Endometrial microvascular endothelial cells (primary cell): ENCODE data around the gene FRAS1. TPM values are rescaled to one million over a fixed set of nuclear protein-coding genes. Genes with fewer than 3 reads are reported as not detected.

Experiments
- in situ Hi-C: cut with HindIII; loops from 2 replicates; pipeline ENCODE4 v1.10.0; 2017; ENCODE audit warnings: low sequenced_read_pairs, low pct_unique_long_range_greater_than_20kb; ENCODE audit errors: inconsistent ontology term
- total RNA-seq: library from RNA; depleted of rRNA; stranded (reverse); fragments of >200 nt; gene quantifications from one replicate; pipeline ENCODE4 v1.2.3, GENCODE V29; 2015; ENCODE audit errors: inconsistent ontology term

FRAS1 gene
- total RNA-seq, 1 donor from 2014 or later: 1.4 TPM

DNA sequence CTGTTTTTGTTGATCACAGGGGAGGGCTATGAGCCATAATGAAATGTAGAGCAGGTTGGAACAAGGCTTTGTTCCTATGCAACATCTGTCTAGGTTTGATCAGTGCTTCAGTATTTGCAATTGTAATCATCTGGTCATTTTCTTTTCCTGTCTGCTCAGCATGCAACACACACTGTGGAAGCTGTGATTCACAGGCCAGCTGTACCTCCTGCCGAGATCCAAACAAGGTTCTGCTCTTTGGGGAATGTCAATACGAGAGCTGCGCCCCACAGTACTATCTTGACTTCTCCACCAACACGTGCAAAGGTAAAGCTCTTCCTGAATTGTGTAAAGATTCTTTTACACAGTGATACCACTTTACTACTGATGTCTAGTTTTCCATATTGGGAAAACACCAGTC lies 312.6 kb downstream of the FRAS1 start:
- in situ Hi-C loops: no loop called here

DNA sequence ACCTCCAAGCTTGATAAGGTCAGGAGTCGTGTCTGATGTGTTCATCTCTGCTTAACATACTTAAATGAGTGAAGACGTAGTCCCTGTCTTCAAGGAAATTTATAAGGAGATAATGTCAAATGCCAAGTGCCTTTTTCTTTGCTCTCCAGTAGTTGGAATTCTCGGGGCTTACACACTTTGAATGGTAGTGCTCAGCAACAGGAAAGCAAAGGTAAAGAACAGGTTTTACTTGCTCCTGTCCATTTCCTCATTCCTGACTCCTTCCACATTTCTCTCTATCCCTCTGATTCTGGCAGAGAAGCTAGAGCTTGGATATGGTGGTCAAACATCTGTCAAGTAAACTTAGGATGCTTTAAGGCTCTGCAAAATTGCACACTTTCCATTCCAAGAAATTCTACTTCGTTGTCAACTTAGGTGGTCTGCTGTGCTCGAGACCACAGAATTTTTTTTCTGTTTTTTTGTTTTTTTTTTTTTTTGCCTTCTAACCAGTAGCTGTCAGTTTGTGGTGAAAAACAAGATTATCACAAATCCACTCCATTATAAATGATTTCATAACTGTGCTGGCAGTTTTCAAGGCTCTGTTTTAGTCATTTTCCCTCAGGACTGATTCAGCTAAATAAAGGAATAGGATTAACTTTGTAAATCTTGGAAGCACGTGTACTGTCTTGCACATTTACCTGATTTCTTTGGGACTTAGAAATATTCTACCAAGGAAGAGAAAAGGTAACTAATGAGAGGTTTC lies 313.7 kb downstream of the FRAS1 start:
- in situ Hi-C loops: no loop called here

DNA sequence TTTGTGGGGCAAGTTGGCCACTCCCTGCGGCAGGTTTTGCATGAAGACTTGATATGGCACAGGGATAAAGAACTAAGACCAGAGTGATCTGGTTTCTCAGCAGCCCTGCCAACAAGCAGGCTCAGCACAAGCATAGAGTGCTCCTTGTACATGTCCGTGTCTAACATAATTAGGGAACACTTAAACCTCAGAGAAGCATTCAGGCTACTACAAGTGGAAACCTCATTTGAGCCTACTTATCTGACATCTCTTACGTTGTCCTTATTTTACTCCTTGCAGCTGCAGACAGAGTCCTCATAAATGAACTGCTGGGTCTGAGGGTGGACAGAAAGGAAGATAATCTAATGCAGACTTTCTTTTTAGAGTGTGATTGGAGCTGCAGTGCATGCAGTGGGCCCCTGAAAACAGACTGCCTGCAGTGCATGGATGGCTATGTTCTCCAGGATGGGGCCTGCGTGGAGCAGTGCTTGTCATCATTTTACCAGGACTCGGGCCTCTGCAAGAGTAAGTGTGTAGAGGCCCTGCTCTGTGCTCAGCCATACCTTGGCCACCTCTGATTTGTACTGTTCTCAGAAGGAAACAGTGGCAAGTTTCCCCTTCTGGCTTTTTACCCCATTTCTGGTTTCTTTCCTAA lies 315.3 kb downstream of the FRAS1 start:
- in situ Hi-C loops: no loop called here

DNA sequence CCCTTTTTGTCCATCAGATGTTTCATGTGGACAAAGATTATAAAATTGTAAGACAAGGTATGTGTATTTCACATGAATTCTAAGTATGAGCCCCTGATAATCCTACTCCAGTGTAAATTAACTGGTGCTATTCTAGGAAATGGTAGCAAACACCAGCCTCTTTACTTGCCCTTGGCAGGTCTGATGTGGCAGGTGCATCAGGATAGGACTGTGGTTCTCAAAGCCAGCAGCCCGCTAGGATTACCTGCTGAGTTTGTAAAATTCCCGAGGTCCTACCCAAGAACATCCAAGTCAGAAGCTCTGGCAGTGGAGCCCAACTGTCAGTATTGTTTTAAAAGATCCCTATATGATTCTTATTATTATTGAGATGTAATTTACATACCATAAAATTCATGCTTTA lies 320.4 kb downstream of the FRAS1 start:
- in situ Hi-C loops: no loop called here

DNA sequence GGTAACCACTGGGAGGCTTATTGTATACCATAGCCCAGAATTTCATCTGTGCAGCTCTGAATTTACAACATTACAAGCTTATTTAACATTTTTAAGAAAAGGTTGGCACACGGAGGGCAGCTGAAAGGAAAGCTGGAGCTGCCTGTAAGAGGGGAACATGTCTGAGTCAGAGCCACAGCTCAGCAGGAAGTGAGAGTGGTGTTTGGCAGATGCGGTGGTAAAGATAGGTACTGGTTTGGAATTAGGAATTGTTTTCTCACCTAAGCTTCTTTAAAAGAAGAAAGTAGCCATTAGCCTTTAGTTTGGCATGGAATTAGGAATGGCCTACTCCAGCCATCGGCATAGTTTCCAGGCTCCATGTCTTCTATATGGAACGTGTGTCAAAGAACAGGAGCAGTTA lies 321.9 kb downstream of the FRAS1 start:
- in situ Hi-C loops: no loop called here

DNA sequence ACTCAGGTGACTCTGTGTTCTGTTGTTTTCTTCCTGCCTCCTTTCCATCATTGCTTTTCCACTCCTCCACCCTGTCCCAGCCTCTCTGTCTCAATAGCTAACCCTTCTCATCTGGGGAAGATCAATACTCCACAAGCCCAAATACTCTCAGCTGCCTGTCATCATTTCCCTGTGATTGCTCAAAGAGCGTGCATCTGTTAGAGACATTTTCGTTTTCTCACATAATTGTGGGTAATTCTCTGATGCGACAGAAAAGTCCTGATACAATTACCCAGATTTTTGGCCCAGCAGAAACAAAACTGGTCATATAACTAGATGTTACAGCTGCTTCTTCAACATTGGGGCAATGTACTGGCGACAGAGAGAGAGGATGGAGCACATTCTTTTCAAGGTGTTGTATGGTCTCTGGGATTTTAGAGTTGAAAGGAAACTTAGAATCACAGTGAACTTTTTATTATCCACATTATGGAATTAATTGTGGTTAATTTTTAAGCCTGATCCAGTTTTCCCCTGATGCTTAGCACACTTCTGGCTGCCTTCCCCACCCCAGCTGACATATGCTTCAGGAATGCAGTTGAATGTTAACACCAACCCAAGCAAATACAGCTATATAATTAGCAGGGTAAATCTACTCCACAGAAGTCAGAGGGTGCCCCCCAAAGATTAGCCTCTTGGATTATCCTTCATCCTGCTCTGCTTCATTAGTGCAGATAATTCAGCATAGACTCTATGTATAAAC lies 323.0 kb downstream of the FRAS1 start:
- in situ Hi-C loops: no loop called here

DNA sequence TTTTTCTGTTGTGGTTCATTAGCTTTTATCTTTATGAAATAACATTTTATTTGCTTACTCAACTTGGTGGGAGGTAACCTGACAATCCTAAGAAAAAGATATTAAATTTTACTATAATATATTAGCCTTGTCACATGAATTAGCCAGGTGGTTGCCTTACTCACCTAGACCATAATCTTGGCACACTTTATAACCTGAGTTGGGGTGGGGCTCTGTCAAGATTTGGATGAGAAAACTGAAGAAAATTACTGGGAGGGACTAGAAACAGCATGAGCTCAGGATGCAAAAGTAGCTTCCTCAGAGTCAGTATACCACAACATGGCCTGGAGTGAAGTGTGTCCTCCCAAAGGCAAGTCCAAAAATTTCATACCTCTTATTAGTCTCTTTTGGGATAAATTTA lies 329.6 kb downstream of the FRAS1 start:
- in situ Hi-C loops: no loop called here

DNA sequence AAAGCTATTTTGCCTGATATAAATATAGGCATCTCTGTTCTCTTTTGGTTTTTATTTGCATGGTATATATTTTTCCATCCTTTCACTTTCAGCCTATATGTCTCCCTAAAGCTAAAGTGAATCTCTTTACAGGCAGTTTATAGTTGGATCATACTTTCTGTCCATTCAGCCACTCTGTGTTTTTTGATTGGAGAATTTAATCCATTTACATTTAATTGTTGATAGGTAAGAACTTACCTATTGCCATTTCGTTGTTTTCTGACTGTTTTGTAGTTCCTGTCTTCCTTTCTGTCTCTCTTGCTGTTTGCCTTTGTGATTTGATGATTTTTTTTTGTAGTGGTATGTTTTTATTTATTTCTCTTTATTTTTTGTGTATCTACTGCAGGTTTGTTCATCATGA lies 338.5 kb downstream of the FRAS1 start:
- in situ Hi-C loops: no loop called here

DNA sequence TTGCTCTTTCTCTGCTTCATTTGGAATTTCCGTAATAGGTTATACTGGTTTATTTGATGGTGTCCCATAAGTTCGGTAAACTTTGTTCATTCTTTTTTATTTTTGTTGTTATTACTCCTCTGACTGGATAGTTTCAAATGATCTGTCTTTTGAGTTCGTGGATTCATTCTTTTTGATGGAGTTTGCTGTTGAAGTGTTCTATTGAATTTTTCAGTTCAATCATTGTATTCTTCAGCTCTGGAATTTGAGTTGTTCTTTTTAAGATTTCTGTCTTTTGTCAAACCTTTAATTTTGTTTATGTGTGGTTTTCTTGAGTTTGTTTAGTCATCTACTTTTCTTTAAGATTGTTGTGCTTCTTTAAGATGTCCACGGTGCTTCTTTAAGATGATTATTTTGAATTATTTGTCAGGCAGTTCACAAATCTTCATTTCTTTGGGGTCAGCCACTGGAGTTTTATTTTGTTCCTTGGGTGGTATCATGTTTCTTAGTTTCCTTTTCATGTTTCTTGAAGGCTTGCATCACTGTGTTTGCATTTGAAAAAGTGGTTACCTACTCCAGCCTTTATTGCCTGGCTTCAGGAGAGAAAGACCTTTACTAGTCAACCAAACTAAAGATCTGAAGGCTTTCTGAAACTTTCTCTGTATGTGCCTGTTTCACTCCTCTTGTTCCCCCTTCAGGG lies 339.6 kb downstream of the FRAS1 start:
- in situ Hi-C loops: no loop called here

DNA sequence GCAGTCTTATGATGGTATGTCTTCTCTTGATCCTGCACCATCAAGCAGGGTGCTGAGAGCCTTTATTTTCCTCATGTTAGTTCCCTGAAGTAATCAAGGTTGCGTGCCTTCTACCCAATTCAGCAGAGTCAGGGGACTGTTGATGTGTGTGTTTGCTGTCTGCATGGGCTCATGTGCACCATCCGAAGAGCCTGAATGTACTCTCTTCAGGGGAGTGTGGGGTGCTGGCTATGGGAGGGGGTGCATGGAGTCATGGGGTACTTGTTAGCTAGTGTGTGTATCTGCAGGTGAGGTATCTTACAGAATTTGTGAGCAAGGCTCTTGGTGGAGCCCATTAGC lies 340.1 kb downstream of the FRAS1 start:
- in situ Hi-C loops: no loop called here

DNA sequence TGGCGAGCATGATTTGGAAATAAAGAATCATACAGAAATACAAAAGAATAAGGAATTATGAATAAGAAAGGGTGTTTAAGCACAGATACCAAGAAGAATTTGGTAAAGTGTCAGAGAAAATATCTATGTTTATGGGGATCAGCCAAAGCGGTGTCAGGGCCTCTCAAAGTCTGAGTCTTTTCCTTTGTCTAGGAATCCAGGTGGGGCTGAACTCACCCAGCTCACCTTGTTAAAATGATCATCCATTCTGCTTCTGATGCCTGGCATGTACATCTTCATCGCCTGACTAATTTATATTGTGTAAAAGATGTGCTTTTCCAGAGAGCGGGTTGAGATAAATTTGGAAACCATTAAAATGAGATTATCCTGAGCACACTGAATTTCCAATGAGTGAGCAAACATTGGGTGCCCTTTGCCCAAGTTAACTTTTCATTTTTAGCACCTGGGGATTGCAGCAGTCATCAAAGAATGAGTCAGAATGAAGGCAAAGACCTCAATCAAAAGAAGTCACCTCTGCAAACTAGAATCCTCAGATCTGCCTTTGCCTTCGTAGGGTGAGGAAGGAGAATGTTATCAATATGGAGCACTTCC lies 352.6 kb downstream of the FRAS1 start:
- in situ Hi-C loops: no loop called here

DNA sequence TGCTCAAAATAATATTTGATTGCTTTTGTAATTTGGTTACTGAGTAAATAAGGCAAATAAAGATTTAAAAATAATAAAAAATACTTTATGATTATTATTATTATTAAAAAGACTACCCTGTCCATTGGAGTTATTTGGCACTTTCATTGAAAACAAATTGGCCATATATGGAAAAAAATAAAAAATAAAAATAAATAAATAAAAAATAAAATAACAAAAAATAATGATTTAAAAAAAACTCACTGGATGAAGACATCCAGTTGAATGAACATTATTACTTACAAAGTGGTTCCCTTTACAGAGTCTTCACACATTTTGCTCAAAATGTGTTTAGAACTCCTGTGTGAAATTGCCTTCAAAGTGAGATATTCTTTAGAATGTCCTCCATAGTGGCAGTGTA lies 353.1 kb downstream of the FRAS1 start:
- in situ Hi-C loops: no loop called here

DNA sequence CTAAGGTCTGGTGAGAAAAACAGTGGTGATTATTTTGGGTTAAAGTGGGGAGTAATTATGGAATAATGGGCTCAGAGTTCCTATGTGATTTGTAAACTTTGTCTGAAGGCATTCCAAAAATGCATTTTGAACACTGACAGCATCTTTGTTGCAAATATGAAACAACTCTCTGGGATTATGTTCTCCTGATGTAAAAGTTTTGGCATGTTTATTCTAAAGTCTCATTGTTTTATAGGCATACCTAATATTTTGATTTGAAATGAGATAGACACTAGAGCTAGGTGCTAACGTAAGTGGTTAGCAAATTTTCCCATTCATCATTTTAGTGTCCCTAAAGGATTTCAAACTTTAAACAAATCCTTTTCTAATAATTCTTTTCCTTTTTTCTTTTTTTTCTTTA lies 353.6 kb downstream of the FRAS1 start:
- in situ Hi-C loops: no loop called here

DNA sequence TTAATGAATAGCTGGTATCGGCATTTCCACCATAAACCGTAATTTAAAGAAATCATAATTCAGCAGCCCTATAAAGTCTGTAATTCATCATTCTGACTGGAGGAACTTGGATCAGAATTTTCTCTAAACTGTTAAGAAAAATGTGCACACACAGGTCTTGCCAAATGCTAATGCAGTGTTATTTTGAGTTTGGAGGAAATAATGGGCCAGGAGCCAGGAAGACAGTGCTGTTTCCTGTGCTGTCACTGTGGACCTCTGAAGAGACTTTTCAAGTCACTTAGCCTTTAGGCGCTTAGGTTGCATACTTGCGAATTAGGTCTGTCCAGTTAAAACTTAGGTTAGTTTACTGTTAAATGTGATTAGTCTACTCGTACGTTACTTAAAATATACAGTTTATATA lies 357.0 kb downstream of the FRAS1 start:
- in situ Hi-C loops: no loop called here

DNA sequence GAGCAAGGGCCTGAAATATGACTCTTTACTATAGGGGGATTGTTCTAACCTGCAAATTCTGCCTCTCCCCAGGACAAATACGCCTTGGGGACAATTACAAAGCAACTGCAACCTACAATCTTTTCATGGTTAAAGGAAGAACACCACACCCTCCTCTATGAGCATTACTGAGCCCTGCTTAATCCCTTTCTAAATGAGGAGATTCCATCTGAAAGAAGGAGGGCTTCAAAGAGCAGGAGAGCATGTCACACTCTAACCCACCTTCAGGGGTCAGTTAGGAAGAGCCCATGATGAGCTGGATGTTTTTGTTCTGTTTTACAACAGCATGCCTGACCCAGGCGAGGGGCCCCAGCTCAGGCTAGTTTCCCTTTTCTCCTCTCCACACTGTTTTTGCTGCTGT lies 360.5 kb downstream of the FRAS1 start:
- in situ Hi-C loops: no loop called here

DNA sequence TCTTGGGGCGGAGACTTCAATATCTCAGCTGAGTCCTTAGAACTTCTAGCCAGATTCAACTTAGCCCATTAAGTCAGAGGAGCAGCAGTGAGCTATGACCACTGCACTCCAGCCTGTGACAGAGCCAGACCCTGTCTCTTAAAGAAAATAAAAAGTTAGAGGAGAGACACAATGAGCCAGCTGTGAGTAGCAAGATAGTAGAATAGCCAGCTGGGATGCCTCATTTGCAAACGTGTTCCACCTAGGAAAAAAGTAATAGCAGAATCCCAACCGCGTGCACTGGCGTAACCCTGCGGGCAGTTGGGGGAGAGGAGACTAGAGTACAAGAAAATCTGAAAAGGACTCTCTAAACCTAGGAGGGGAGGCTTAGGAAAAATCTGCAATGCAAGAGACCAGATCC lies 361.3 kb downstream of the FRAS1 start:
- in situ Hi-C loops: no loop called here

DNA sequence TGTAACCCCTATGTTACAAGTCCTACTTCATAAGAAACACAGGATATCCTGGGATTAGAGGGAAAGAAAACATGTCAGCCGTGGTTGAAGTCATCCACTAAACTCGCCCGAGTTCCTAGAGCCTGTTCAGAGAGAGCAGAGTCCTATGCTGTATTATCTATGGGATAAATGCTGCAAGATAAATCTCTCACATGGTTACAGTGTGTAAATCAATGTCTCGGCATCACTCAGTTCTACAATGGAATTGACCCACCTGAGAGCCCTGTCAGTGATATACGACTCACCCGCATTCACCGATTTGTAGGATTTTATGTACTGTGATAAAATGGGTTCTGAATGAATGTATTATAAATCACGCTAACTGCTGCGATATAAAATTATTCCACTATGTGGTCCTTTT lies 366.7 kb downstream of the FRAS1 start:
- in situ Hi-C loops: no loop called here

DNA sequence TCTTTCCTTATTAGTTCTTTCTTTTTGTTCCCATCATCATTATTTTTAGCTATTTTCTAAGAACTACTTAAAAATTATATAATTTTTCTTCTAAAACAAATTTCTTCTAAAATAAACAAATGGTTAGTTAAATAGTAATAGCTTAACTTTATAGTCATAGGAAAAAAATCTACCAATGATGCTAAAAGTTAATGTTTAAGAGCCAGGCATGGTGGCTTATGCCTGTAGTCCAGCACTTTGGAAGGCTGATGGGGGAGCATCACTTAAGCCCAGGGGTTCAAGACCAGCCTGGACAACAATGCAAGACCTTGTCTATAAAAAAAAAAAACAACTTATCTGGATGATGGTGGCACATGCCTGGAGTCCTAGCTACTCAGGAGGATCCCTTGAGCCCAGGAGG lies 367.3 kb downstream of the FRAS1 start:
- in situ Hi-C loops: no loop called here

DNA sequence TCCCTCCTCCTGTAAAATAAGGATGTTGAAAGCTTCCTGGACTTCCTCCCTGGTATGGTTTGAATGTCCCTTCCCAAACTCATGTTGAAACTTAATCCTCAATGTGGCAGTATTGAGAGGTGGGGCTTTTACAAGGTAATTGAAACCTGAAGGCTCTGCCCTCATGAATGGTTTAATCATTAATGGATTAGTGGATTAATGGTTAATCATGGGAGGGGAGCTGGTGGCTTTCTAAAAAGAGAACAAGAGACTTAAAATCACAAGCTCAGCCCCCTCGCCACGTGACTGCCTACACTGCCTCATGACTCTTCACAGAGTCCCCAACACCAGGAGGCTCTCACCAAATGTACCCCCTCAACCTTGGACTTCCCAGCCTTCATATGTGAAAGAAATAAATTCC lies 369.8 kb downstream of the FRAS1 start:
- in situ Hi-C loops: no loop called here
